ENCODE measurements around the gene QRICH2. TPM values are rescaled to one million over a fixed set of nuclear protein-coding genes. Genes with fewer than 3 reads are reported as not detected.

Gene QRICH2
- total and polyA plus RNA-seq, 9 of the 15 experiments (the other 6 are each of a cell fraction or from before 2014, with no cell fraction given) = 0.03 to 1.6 (median 0.81) TPM

GRCh38 chr17:76270770-76271668 lies 37.1 kb downstream of the QRICH2 start (continued):
- TF ChIP-seq POLR2B (IDR thresholded peaks at IDR 0.05; ENCODE audit: low read depth, partially characterized antibody) = peak; percentile 39
- no peak for TF ChIP-seq ILK (tag; IDR thresholded peaks at IDR 0.05; ENCODE audit: borderline replicate concordance, low read depth)
- peak; percentile 37; the same call in 1 of the 2 replicates for TF ChIP-seq SUPT5H (IDR thresholded peaks at IDR 0.05)
- no peak for TF ChIP-seq CCAR2 (IDR thresholded peaks at IDR 0.05; ENCODE audit: low read depth, low read length)
- no peak for TF ChIP-seq ATF1 (CRISPR knock-in tag; IDR thresholded peaks at IDR 0.05)
- TF ChIP-seq ATF1 (tag; IDR thresholded peaks at IDR 0.05) = no peak
- TF ChIP-seq NFATC3 (IDR thresholded peaks at IDR 0.05) = no peak
- peak; percentile 12; the same call in 1 of the 2 replicates for TF ChIP-seq POLR2G (IDR thresholded peaks at IDR 0.05; ENCODE audit: low read depth, low read length)
- TF ChIP-seq TEAD1 (CRISPR knock-in tag; IDR thresholded peaks at IDR 0.05) = no peak
- no peak for TF ChIP-seq DLX4 (CRISPR knock-in tag; IDR thresholded peaks at IDR 0.05)
- TF ChIP-seq ASH1L (IDR thresholded peaks at IDR 0.05; ENCODE audit: borderline replicate concordance, low read depth, partially characterized antibody) = no peak
- TF ChIP-seq ZNF699 (CRISPR knock-in tag; IDR thresholded peaks at IDR 0.05; ENCODE audit: insufficient replicate concordance) = no peak
- TF ChIP-seq ETS1 (conservative IDR thresholded peaks at IDR 0.05; ENCODE audit: control insufficient read depth, low read depth, low read length) = 0 out of 2 replicates have a peak, but pooled peaks have one; percentile 12
- TF ChIP-seq KDM5B (IDR thresholded peaks at IDR 0.05; ENCODE audit: insufficient replicate concordance, low read depth, low read length) = no peak
- TF ChIP-seq YY1 (IDR thresholded peaks at IDR 0.05; ENCODE audit: borderline replicate concordance in 1 of 3, control insufficient read depth in 1 of 3, extremely low read depth in 1 of 3, insufficient read depth in 3 of 3, insufficient read length in 1 of 3, insufficient replicate concordance in 2 of 3, low read depth in 1 of 3, low read length in 2 of 3) = peak in 2 of 3 experiments; percentile 8 to 50
- no peak for TF ChIP-seq GTF2E2 (tag; IDR thresholded peaks at IDR 0.05)
- no peak for TF ChIP-seq ZNF830 (CRISPR knock-in tag; IDR thresholded peaks at IDR 0.05)
- TF ChIP-seq MYNN (IDR thresholded peaks at IDR 0.05) = peak; percentile 70; the same call in 1 of the 2 replicates
- no peak for TF ChIP-seq MYNN (CRISPR knock-in tag; IDR thresholded peaks at IDR 0.05)
- TF ChIP-seq CCNT2 (IDR thresholded peaks at IDR 0.05; ENCODE audit: borderline replicate concordance, extremely low read depth, insufficient read length, low read depth, low read length) = peak; percentile 1
- TF ChIP-seq ZC3H4 (CRISPR knock-in tag; IDR thresholded peaks at IDR 0.05; ENCODE audit: borderline replicate concordance) = peak; percentile 33; the same call in 1 of the 2 replicates
- TF ChIP-seq ZNF561 (CRISPR knock-in tag; conservative IDR thresholded peaks at IDR 0.05) = 0 out of 2 replicates have a peak, but pooled peaks have one; percentile 15
- no peak for TF ChIP-seq ZNF384 (IDR thresholded peaks at IDR 0.05; ENCODE audit: low read depth, low read length)
- TF ChIP-seq POLR2AphosphoS2 (IDR thresholded peaks at IDR 0.05; ENCODE audit: low read length) = peak; percentile 43
- TF ChIP-seq ZFP30 (CRISPR knock-in tag; IDR thresholded peaks at IDR 0.05; ENCODE audit: borderline replicate concordance) = no peak
- no peak for TF ChIP-seq ZNF324 (CRISPR knock-in tag; IDR thresholded peaks at IDR 0.05)
- TF ChIP-seq PRPF4 (IDR thresholded peaks at IDR 0.05; ENCODE audit: insufficient read depth, low read depth, low read length, poor library complexity, severe bottlenecking) = no peak

Data from K562 (cell line).